ENCODE results near the gene ASXL1.

The ASXL1 gene

GRCh38 chr20:32451340-32451681 lies 93.2 kb downstream of the ASXL1 start:
- Histone ChIP-seq H3K9me3 (ENCODE audit: severe bottlenecking) (no peaks in the 10 kb centered on the region), H3K27ac (peak overlapping the region; percentile 98), H3K27me3 (ENCODE audit: insufficient read depth, low read depth, severe bottlenecking) (no peaks in the 10 kb centered on the region), H3K4me3 (ENCODE audit: low read depth, low read length) (no peak overlapping the region), H3K36me3 (peaks cover 90% of the 10 kb centered on the region)
- TF ChIP-seq, protein P1, sequence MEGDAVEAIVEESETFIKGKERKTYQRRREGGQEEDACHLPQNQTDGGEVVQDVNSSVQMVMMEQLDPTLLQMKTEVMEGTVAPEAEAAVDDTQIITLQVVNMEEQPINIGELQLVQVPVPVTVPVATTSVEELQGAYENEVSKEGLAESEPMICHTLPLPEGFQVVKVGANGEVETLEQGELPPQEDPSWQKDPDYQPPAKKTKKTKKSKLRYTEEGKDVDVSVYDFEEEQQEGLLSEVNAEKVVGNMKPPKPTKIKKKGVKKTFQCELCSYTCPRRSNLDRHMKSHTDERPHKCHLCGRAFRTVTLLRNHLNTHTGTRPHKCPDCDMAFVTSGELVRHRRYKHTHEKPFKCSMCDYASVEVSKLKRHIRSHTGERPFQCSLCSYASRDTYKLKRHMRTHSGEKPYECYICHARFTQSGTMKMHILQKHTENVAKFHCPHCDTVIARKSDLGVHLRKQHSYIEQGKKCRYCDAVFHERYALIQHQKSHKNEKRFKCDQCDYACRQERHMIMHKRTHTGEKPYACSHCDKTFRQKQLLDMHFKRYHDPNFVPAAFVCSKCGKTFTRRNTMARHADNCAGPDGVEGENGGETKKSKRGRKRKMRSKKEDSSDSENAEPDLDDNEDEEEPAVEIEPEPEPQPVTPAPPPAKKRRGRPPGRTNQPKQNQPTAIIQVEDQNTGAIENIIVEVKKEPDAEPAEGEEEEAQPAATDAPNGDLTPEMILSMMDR (IDR thresholded peaks at IDR 0.05; ENCODE audit: low read depth, low read length) = no peak
- no peak for DNase-seq

DNA sequence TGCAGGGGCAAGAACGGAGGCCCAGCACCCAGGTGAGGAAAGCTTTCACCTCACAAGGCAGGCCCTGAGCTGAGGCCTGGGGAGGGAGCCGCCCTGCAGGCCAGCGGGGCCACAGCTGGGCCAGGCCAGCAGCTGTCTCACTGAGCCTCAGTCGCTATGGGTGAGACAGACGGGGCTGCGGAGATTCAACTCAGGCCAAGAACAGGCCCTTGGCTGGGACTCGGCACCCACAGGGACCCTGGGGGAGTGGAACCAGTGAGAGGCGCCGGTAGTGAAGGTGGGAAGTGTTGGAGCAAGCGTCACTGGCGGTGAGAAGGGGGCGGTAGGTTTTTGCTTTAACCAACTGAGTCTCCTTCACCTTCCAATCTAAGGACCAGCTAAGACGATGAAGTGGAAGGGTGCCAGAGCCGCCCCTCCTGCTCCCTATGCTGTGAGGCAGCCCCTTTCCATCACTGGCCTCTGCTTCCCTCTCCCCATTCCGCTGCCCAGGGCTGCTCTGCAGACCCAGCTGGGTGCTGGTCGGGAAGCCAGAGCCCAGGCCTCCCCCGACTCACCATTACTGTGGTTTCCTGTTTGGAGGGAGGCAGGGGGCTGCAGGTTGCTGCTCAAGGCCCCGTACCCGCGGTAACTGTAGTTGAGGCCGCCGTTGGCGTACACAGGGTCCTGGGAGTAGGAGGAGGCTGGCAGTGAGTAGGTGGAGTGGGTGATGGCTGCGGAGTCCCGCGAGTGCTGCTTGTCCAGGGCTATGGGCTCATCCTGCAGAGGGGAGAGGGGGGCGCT lies 93.7 kb downstream of the ASXL1 start:
- no peaks in the 10 kb centered on the region for H3K27me3 ChIP-seq (ENCODE audit: insufficient read depth, low read depth, severe bottlenecking)
- peak overlapping the region; percentile 98 for H3K27ac ChIP-seq
- no peak overlapping the region for H3K4me3 ChIP-seq (ENCODE audit: low read depth, low read length)
- peaks cover 85% of the 10 kb centered on the region for H3K36me3 ChIP-seq
- TF ChIP-seq, protein P1 (IDR thresholded peaks at IDR 0.05; ENCODE audit: low read depth, low read length) = peak; percentile 34; the same call in 1 of the 2 replicates
- H3K9me3 ChIP-seq (ENCODE audit: severe bottlenecking) = no peaks in the 10 kb centered on the region
- peak; percentile 39 for DNase-seq

DNA sequence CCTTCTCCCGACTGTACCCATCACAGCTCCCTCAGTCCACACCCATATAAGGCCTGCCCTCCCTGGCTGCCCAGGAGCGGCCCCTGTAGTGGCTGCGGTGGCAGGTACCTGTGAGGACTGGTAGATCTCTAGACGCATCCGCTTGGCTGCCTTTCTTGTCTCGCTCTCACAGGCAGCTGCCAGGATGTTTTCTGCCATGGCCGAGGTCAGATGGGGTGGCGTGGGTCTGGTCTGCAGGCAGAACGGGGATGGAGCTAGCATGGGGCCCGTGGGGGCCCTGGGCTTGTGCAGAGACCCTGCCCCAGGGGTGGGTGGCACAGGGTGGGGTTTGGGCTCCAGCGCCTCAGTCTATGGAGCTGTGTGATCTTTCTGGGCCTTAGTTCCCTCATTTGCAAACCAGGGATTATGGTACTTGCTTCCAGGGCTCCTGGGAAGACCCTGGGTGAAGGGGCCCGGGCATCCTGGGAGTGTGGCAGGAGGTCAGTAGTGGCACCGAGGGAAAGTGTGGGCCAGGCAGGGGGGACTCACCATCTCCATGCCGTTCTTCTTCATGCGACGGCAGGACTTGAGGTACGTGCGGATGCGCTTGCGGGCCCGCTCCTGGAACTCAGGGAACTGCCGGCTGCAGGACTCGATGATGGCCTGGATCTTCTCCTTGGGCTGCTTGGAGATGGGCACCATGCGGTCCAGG lies 94.8 kb downstream of the ASXL1 start:
- Histone ChIP-seq H3K36me3 (peaks cover 76% of the 10 kb centered on the region), H3K9me3 (ENCODE audit: severe bottlenecking) (no peaks in the 10 kb centered on the region), H3K27ac (peak overlapping the region; percentile 98), H3K27me3 (ENCODE audit: insufficient read depth, low read depth, severe bottlenecking) (no peaks in the 10 kb centered on the region), H3K4me3 (ENCODE audit: low read depth, low read length) (no peak overlapping the region)
- TF ChIP-seq, protein P1 (IDR thresholded peaks at IDR 0.05; ENCODE audit: low read depth, low read length) = no peak
- DNase-seq = no peak

GRCh38 chr20:32453467-32454163 lies 95.5 kb downstream of the ASXL1 start:
- Histone ChIP-seq H3K27me3 (ENCODE audit: insufficient read depth, low read depth, severe bottlenecking) (no peaks in the 10 kb centered on the region), H3K9me3 (ENCODE audit: severe bottlenecking) (no peaks in the 10 kb centered on the region), H3K27ac (no peak overlapping the region; the same call in 1 of the 2 replicates), H3K36me3 (peaks cover 69% of the 10 kb centered on the region), H3K4me3 (ENCODE audit: low read depth, low read length) (no peak overlapping the region)
- TF ChIP-seq, protein P1 (IDR thresholded peaks at IDR 0.05; ENCODE audit: low read depth, low read length) = no peak
- DNase-seq = no peak

DNA sequence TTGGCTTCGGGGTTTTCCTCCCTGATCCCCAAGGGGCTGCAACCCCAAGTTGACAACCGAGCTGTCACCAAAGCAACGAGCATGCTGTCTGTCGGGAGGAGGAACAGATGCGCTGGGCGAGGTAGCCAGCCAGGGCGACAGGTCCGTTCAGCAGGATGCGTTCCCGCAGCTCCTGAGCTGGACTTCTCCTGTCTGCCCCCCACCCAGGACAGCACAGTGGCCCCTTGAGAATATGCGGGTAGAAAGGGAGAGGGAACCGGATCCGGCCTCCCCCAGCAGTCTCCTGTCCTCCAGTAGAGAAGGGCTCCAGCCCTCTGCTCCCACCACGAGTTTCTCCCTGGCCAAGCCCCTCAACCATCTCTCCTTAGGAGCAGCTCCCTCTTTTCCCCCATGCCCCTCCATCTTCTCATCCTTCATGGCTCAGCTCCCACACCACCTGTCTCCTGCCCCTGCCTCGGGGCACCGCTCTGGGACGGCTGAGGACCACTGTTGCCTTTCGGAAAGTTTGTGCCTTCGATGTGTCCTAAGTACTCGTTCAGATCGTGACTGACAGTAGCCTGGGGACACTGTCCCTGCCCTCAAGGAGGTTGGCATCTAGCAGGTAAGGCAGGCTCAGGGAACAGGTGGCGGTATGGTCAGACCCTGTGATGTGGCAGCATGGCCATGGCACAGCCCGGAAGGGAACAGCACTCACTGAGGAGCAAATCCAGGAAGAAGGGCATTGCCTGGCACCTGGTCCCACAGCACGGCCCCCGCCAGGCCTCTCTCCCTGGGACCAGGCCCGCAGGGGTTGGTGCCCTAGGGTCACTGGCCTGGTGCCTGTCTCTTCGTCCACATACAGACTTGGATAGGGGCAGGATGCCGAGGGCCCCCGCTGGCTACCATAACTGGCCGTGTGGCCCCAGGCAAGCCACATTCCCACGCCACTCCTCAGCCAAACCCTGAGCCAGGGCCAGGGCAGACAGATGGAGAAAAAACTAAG lies 96.3 kb downstream of the ASXL1 start:
- Histone ChIP-seq H3K36me3 (peaks cover 61% of the 10 kb centered on the region), H3K27ac (peak overlapping the region; percentile 96; the same call in 1 of the 2 replicates), H3K4me3 (ENCODE audit: low read depth, low read length) (no peak overlapping the region), H3K9me3 (ENCODE audit: severe bottlenecking) (no peaks in the 10 kb centered on the region), H3K27me3 (ENCODE audit: insufficient read depth, low read depth, severe bottlenecking) (no peaks in the 10 kb centered on the region)
- TF ChIP-seq, protein P1 (IDR thresholded peaks at IDR 0.05; ENCODE audit: low read depth, low read length) = no peak
- no peak for DNase-seq

All from WERI-Rb-1 (cell line).